GM19239 (cell line): ENCODE data around the gene RFT1.

Experiments used
- DNase-seq: peaks from one replicate; pipeline ENCODE4 v3.0.0; 2011; ENCODE audit warnings: low spot score; ENCODE audit not compliant: insufficient read length
- FAIRE-seq: peaks from 2 replicates; lab custom pipeline; 2011; peaks lifted over from hg19 to GRCh38; lab: Jason Lieb, UNC

Gene RFT1

GRCh38 chr3:53131096-53131495 lies 861 bp upstream of the RFT1 start:
- DNase-seq, result no peak
- FAIRE-seq, result no peak

- FAIRE-seq, result peak; percentile 8
- no peak for DNase-seq
Measured at GRCh38 chr3:53129344-53129743, 891 bp downstream of the RFT1 start.

- FAIRE-seq, result no peak
- DNase-seq, result no peak
Measured at GRCh38 chr3:53126601-53127000, 3.6 kb downstream of the RFT1 start.

GRCh38 chr3:53123953-53124352 lies 6.3 kb downstream of the RFT1 start:
- FAIRE-seq (no peak), DNase-seq (no peak)

GRCh38 chr3:53123510-53123909 lies 6.7 kb downstream of the RFT1 start:
- DNase-seq, result no peak
- no peak for FAIRE-seq

- FAIRE-seq (no peak), DNase-seq (no peak)
Measured at GRCh38 chr3:53122933-53123305, 7.3 kb downstream of the RFT1 start.

- no peak for DNase-seq
- no peak for FAIRE-seq
Measured at GRCh38 chr3:53122255-53122932, 7.8 kb downstream of the RFT1 start.

GRCh38 chr3:53120336-53120735 lies 9.9 kb downstream of the RFT1 start:
- DNase-seq (no peak), FAIRE-seq (no peak)

GRCh38 chr3:53116956-53117355 lies 13.3 kb downstream of the RFT1 start:
- FAIRE-seq (no peak), DNase-seq (no peak)

- FAIRE-seq (no peak), DNase-seq (no peak)
Measured at GRCh38 chr3:53114412-53115074, 15.7 kb downstream of the RFT1 start.

- peak; percentile 95 for FAIRE-seq
- peak; percentile 80 for DNase-seq
Measured at GRCh38 chr3:53114011-53114400, 16.2 kb downstream of the RFT1 start.

GRCh38 chr3:53113293-53114010 lies 16.8 kb downstream of the RFT1 start:
- FAIRE-seq, result no peak
- DNase-seq, result no peak

- no peak for FAIRE-seq
Measured at GRCh38 chr3:53111822-53112221, 18.4 kb downstream of the RFT1 start.

GRCh38 chr3:53109891-53110771 lies 20.1 kb downstream of the RFT1 start:
- DNase-seq, result no peak
- FAIRE-seq, result peak; percentile 26

More at GRCh38 chr3:53111822-53112221, 18.4 kb downstream of the RFT1 start:
- no peak for DNase-seq

- DNase-seq, result no peak
- FAIRE-seq, result no peak
Measured at GRCh38 chr3:53109190-53109589, 21.0 kb downstream of the RFT1 start.

GRCh38 chr3:53104762-53105161 lies 25.5 kb downstream of the RFT1 start:
- DNase-seq (no peak), FAIRE-seq (no peak)

GRCh38 chr3:53103397-53104296 lies 26.6 kb downstream of the RFT1 start:
- FAIRE-seq, result peak; percentile 78
- DNase-seq, result no peak

- peak; percentile 100 for FAIRE-seq
- DNase-seq, result peak; percentile 62
Measured at GRCh38 chr3:53102601-53103147, 27.6 kb downstream of the RFT1 start.

- FAIRE-seq (no peak), DNase-seq (no peak)
Measured at GRCh38 chr3:53101956-53102355, 28.3 kb downstream of the RFT1 start.
